Measurements from ENCODE around the gene GAS2L2.

GAS2L2 gene

DNA sequence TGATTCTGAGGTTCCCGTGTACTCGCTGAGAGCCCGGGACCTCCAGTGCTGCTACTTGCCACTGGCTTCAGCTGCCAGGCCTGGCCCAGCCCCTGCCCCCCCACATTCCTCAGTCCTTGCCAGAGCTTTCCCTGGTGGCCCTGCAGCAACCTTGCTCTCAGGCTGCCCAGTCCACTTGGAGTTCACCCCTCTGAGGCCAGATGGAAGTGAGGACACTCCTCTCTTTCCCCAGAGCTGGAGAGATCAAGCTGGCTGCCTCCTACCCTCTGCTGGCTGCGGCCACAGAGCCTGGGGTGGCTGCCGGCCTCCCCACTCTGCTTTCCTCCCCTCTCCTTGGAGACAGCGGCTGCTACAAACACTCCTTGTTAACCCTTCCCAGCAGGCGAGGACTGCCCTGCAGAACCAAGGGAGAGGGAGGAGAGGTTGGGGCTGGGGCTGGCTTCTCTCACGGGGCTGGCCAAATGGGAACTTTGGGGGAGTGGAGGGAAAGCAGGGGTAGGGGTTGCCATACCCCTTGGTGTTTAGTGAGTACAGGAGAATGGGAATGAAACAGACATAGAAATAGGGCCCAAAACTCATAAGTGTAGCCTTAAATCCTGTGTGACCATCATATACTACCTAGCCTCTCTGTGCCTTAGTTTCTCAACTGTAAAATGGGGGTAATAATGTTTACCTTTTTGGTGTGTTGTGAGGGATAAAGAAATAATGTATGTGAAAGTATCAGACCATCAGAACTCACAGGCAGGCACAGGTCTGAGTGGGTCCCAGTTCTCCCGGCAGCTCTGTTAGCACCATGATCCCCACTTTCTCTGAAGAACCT, at the start of gene GAS2L2:
GAS2L2 (minus strand) TSS at position 295 of the 820 bp plus-strand sequence. CDS start 389 bp downstream, outside the sequence.
- DNase-seq, result no peak

DNA sequence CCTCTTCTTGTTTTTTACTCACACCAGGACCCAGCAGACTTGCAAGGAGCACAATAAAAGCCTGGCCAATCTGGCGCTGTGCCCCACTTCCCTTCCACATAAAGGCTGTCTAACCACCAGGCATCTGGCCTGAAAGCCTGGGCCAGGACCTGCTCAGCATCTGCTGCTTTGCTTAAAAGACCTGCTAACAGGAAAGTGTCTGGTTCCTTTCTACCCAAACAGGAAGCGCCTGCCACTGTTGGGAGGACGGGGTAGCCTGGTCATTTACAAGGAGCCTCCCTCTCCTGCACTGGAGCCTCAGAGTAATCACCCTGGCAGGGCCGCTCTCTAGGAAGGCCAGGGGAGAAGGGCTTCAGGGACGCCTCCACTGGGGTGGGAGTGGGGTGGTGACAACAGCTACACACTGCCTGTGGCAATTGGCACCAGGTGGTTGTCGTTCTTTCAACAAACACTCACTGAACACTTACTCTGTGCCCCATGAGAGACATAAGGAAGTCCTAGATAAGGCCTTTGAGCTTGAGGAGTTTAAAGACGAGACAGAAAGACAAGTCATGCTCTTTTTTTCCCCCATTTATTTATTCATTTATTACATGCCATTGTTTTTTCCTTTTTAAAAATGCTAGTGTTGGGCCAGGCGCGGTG, 48.7 kb upstream of the GAS2L2 start:
- DNase-seq, result no peak

DNA sequence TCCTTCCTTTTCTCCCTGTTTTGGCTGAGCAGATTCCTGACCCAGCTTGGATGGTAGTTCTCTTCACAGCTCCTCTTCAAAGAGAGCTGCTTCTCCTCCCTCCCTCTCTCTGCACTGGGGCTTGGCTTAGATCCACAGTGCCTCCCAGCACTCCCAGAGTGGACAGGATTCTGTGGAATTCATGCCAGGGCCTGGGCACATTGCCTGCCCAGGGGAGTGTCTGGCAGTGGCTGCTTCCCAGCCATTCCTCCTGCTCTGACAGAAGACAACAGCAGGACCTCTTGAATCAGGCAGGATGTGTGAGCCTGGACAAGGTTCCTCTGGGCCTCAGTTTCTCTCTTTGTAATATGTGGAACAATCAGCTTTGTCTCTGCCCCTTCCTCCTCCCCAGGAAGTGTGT, 46.9 kb upstream of the GAS2L2 start:
- DNase-seq, result no peak

GRCh38 chr17:35797918-35798317, 44.9 kb upstream of the GAS2L2 start:
- no peak for DNase-seq

DNA sequence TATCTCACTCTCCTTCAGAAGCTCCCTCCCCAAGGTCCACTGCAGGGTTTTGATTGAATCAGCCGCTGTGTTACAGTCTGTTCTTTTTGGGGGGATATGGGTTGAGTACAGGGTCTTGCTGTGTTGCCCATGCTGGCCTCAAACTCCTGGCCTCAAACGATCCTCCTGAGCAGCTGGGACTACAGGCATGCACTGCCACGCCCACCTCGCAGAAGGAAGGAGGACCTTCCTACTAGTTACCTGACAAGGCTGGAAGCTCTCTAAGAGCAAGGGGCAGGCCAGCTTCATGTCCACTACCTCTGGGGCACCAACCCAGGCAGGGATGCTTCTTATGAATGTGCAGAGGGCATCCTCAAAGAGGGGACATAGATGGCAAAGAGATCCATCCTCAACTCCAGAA, 44.3 kb upstream of the GAS2L2 start:
- DNase-seq, result no peak

DNA sequence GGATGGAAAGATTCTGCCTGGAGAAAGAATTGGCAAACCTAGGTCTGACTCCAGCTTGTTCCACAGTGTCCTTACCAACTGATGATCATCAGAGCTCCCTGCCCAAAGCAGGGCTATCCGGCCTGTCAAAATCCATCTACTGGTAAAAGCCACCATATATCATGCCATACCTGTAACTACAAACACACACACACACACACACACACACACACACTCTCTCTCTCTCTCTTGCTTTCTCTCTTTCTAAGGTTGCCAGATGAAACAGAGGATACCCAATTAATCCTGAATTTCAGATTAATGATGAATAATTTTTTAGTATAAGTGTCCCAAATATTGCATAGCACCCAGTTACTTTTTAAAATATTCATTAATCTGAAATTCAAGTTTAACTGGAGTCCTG, 43.9 kb upstream of the GAS2L2 start:
- DNase-seq, result no peak

GRCh38 chr17:35795871-35796265, 42.8 kb upstream of the GAS2L2 start:
- no peak for DNase-seq

DNA sequence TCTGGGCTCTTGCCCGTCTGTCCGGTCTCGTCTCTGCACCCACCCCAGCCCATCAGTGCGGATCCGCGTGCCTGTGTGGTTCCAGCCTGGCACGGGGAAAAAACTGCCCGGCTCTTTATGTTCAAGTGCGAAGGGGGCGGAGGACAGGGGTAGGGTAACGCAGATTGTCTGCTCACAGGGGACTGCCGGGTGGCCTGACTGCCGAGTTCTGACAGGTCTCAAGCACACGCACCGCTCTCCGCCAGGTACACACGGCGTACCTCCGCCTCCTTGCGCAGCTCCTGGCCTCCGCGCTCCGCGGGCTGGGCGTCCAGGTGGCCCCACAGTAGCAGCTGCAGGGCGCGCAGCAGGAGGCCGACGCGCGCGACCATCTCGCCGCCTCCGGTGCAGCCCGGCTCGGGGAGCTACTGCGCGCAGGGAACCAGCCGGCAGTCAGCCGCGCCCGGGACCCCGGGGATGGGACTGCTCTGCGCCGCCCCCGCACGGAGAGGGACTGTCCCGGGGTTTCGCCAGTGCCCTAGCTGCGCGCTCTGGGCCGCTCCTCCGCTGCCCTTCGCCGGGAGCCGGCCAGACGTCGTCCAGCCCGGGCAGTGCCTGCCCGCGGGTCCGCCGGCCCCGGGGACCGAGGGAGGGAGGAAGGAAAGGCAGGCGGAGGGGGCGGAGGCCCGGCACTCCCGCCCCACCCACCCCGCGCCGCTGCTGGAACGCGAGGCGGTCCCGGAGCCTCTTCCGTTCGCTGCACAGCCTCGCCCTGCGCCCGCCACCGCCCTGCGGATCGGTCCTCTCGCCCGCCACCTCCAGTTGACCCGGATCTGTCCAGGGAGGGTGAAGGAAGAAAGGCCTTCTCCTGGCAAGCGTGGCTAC, 42.2 kb upstream of the GAS2L2 start, which contains the start of gene MMP28:
MMP28 (minus strand) TSS at position 635 of the 864 bp plus-strand sequence; CDS start at position 371, 264 bp downstream.
- no peak for DNase-seq

DNA sequence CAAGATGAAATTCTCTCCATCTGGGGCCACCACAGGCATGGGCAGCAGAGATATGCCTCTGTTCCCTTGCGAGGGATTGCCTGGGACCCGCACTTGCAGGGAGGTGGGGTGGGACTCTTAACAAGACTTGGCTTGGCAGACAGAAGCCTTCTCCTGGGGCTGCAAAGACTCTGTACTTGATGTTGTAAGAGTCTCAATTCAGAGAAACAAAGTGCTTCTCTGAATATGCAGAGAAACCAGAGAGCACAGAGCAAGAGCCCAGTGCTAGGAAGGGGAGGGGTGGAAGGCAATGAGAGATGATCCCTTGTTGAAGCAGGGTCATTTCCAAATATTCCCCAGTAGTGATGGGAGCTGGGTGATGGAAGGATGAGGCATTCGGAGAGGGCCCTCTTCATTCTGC, 40.2 kb upstream of the GAS2L2 start:
- no peak for DNase-seq

DNA sequence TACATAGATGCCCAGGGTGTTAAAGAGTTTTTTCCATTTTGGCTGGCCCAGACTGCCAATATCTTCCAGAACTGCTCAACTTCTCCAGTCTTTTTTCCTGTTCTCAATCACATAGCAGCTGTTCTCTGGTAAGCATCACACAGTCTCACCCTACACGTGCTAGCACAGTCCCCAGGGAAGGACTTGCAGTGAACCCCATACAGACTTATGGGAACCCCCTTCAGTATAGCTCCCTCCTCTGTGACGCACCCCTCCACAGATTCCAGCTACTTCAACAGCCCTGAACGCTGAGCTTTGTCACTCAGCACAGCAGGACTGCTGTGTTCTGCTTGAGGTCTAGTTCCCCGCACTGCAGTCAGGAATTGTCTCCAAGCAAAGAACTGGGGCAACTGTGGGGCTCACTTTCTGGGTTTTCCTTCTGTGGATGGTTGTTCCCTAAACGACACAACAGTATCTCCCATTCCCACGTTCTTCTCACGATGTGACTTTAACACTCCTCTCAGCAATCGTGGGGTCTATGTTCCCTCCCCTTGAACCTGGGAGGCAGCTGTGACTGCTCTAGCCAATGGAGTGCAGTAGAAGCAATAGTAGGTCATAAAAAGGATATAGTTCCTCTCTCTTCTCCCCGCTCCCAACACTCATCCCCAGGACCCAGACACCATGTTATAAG, 38.8 kb upstream of the GAS2L2 start:
- DNase-seq, result no peak

GRCh38 chr17:35790841-35791240, 37.8 kb upstream of the GAS2L2 start:
- no peak for DNase-seq

GRCh38 chr17:35788477-35789368, 35.7 kb upstream of the GAS2L2 start:
- no peak for DNase-seq

- DNase-seq, result no peak
Observed at GRCh38 chr17:35786941-35787432, 33.9 kb upstream of the GAS2L2 start.

DNA sequence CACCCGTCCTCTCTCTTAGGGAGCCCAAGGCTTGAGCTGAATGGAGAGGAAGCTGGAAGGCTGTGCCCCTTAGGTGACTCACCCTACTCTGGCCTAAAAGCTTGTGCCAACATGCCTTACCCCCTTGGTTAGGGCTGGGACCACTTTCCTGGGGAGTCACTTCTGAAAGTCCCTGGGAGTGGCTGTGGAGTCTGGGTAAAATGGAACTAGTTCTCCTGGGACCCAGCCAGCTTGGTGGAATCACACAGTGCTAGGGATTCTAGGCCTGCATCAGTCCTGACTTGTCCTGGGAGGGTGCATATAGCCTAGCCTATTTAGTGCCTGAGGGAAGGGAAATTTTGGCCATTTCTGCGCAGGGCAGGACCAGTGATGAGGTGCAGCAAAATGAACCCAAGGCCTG, 31.9 kb upstream of the GAS2L2 start:
- DNase-seq, result no peak

- DNase-seq, result no peak
Observed at GRCh38 chr17:35780950-35781349, 27.9 kb upstream of the GAS2L2 start.

- DNase-seq, result no peak
Observed at GRCh38 chr17:35778641-35779196, 25.7 kb upstream of the GAS2L2 start.

DNA sequence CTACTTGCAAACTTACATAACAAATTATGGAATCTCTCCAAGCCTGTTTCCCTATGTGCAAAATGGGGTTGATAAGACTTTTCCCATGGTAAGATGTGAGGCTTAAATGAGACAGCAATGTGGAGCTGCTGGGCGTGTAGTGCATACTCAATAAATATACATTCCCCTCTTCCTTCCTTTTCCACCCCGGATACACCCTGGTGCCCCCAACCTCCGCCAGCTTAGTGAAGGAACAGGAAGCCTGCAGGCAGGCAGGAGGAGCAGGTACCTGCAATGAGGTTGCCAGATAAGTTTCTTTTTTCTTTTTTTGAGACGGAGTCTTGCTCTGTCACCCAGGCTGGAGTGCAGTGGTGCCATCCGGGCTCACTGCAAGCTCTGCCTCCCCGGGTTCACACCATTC, 22.5 kb upstream of the GAS2L2 start:
- no peak for DNase-seq

- DNase-seq, result no peak
Observed at GRCh38 chr17:35775039-35775438, 22.0 kb upstream of the GAS2L2 start.

- no peak for DNase-seq
Observed at GRCh38 chr17:35774499-35774898, 21.5 kb upstream of the GAS2L2 start.

- no peak for DNase-seq
Observed at GRCh38 chr17:35773679-35774425, 20.8 kb upstream of the GAS2L2 start.

Measured in NCI-H526 treated with DMSO at 0.1 percent for 48 hours (cell line).